Panc1 (cell line): ENCODE measurements around the gene NTM.

ENCODE experiments used
- CTCF ChIP-seq: fragments of 450-650 bp; IDR thresholded peaks from 2 replicates; pipeline ENCODE4 v1.5.1; 2017; ENCODE audit warnings: mild to moderate bottlenecking
- POLR2AphosphoS5 ChIP-seq: IDR thresholded peaks from 2 replicates; pipeline ENCODE4 v1.6.1; 2012; ENCODE audit warnings: mild to moderate bottlenecking, low read depth, low read length, moderate library complexity

DNA sequence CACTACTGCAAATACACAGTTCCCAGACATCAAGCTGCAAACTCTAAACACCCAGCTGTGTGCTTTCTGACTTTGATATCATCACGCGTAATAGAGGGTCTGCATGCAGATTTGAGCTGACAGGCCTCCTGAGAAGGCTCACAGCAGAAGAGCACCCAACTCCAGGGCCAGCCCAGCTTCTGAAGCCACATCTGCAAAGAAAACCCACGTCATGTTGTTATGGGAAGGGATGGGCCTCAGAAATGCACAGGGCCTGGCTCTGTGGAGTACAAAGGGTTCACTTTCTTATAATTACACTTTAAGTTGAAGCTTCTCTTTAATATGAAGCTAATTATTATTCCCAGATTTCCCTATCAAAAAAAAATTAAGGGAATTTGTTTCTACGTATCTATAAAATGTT is 927.9 kb downstream of the NTM start:
- no peak for TF ChIP-seq CTCF
- TF ChIP-seq POLR2AphosphoS5 = no peak
